ENCODE results near the gene GPM6B.

DNA sequence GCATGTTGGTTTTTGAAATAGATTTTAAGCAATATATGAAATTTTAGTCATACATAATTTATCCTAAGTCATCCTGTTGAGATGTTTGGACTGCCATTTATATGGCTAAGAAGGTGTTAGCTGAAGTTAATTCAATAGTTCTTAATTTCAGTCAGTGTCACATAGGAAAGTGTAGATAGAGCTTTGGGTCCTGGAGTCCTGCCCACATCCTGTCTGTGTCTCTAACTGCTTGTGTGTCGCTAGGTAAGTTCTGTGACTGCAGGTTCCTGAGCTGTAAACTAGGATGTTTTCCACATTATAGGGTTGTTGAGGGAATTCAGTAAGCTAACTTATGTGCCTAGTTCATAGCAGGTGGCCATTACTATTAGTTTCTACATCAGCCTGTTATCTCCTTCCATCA is 61.6 kb downstream of the GPM6B start:
- TF ChIP-seq, protein P1, sequence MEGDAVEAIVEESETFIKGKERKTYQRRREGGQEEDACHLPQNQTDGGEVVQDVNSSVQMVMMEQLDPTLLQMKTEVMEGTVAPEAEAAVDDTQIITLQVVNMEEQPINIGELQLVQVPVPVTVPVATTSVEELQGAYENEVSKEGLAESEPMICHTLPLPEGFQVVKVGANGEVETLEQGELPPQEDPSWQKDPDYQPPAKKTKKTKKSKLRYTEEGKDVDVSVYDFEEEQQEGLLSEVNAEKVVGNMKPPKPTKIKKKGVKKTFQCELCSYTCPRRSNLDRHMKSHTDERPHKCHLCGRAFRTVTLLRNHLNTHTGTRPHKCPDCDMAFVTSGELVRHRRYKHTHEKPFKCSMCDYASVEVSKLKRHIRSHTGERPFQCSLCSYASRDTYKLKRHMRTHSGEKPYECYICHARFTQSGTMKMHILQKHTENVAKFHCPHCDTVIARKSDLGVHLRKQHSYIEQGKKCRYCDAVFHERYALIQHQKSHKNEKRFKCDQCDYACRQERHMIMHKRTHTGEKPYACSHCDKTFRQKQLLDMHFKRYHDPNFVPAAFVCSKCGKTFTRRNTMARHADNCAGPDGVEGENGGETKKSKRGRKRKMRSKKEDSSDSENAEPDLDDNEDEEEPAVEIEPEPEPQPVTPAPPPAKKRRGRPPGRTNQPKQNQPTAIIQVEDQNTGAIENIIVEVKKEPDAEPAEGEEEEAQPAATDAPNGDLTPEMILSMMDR (IDR thresholded peaks at IDR 0.05), result no peak
- TF ChIP-seq POLR2A (IDR thresholded peaks at IDR 0.05) (no peak), POLR2AphosphoS5 (IDR thresholded peaks at IDR 0.05) (no peak)
